Measurements from ENCODE around the gene RGS7BP.

GRCh38 chr5:64570395-64570996, 64.7 kb downstream of the RGS7BP start:
- TF ChIP-seq CTCF (conservative IDR thresholded peaks at IDR 0.05; ENCODE audit: low read depth, low read length) (no peak), EZH2 (IDR thresholded peaks at IDR 0.05; ENCODE audit: borderline replicate concordance, low read depth, low read length, poor library complexity, severe bottlenecking) (no peak)

All from A673 (cell line).